GM21515 (cell line): ENCODE measurements around the gene RPS6KB2.

Experiments used
- ATAC-seq: cut with Tn5 transposase; IDR thresholded peaks from one replicate; pipeline ENCODE4 v1.9.1; 2021; ENCODE audit not compliant: unreplicated experiment

The RPS6KB2 gene

GRCh38 chr11:67428052-67429001 lies at the start of gene RPS6KB2:
TSS of gene RPS6KB2 (plus strand) at chr11:67428494. CDS start at chr11:67428546, 52 bp downstream.
- ATAC-seq, result peak; percentile 79

- no peak for ATAC-seq
Measured at GRCh38 chr11:67378544-67378943, 49.8 kb upstream of the RPS6KB2 start.

- ATAC-seq, result no peak
Measured at GRCh38 chr11:67379061-67380058, 48.9 kb upstream of the RPS6KB2 start.

- no peak for ATAC-seq
Measured at GRCh38 chr11:67381244-67381972, 46.9 kb upstream of the RPS6KB2 start.

- peak; percentile 58 for ATAC-seq
Measured at GRCh38 chr11:67382276-67383136, 45.8 kb upstream of the RPS6KB2 start.

GRCh38 chr11:67384851-67385366 lies 43.4 kb upstream of the RPS6KB2 start:
- no peak for ATAC-seq

GRCh38 chr11:67387069-67387468 lies 41.2 kb upstream of the RPS6KB2 start:
- no peak for ATAC-seq

GRCh38 chr11:67387518-67387917 lies 40.8 kb upstream of the RPS6KB2 start:
- ATAC-seq, result no peak

GRCh38 chr11:67389477-67389876 lies 38.8 kb upstream of the RPS6KB2 start:
- no peak for ATAC-seq

- no peak for ATAC-seq
Measured at GRCh38 chr11:67390947-67391303, 37.4 kb upstream of the RPS6KB2 start.

- ATAC-seq, result peak; percentile 61
Measured at GRCh38 chr11:67391304-67392182, 36.8 kb upstream of the RPS6KB2 start, which contains the start of gene RAD9A. TSS of gene RAD9A (plus strand) at chr11:67391986. CDS start at chr11:67392045, 59 bp downstream.

- ATAC-seq, result peak; percentile 7
Measured at GRCh38 chr11:67392183-67392715, 36.0 kb upstream of the RPS6KB2 start.

GRCh38 chr11:67393437-67393836 lies 34.9 kb upstream of the RPS6KB2 start:
- no peak for ATAC-seq

GRCh38 chr11:67393990-67394389 lies 34.3 kb upstream of the RPS6KB2 start:
- ATAC-seq, result no peak

GRCh38 chr11:67395555-67396258 lies 32.6 kb upstream of the RPS6KB2 start:
- no peak for ATAC-seq

- ATAC-seq, result no peak
Measured at GRCh38 chr11:67396259-67396581, 32.1 kb upstream of the RPS6KB2 start.

GRCh38 chr11:67396587-67397389 lies 31.5 kb upstream of the RPS6KB2 start:
- ATAC-seq, result no peak
